GM18507 (cell line): Measurements from ENCODE around the gene PGRMC2.

Experiments used
- DNase-seq: peaks from one replicate; pipeline ENCODE4 v3.0.0; 2011; ENCODE audit warnings: low read depth; ENCODE audit not compliant: insufficient read length; ENCODE audit errors: extremely low spot score
- FAIRE-seq: peaks from 2 replicates; lab custom pipeline; 2011; peaks lifted over from hg19 to GRCh38; lab: Jason Lieb, UNC

The PGRMC2 gene

GRCh38 chr4:128287141-128287870 is at the start of gene PGRMC2:
PGRMC2 (minus strand) TSS chr4:128287813; CDS start chr4:128287790, 23 bp downstream.
- DNase-seq, result no peak
- FAIRE-seq, result no peak

GRCh38 chr4:128335541-128335940 is 47.9 kb upstream of the PGRMC2 start:
- DNase-seq (no peak), FAIRE-seq (no peak)

- FAIRE-seq, result no peak
These were observed 46.6 kb upstream of the PGRMC2 start for GRCh38 chr4:128334256-128334655.

GRCh38 chr4:128333309-128334018 is 45.9 kb upstream of the PGRMC2 start:
- FAIRE-seq (no peak), DNase-seq (no peak)

More at GRCh38 chr4:128334256-128334655, 46.6 kb upstream of the PGRMC2 start:
- DNase-seq, result no peak

- FAIRE-seq (no peak), DNase-seq (no peak)
These were observed 44.5 kb upstream of the PGRMC2 start for GRCh38 chr4:128332081-128332480.

GRCh38 chr4:128329638-128330037 is 42.0 kb upstream of the PGRMC2 start:
- FAIRE-seq (no peak), DNase-seq (no peak)

- no peak for DNase-seq
- FAIRE-seq, result no peak
These were observed 40.5 kb upstream of the PGRMC2 start for GRCh38 chr4:128328106-128328505.

GRCh38 chr4:128323401-128323800 is 35.8 kb upstream of the PGRMC2 start:
- no peak for DNase-seq
- no peak for FAIRE-seq

GRCh38 chr4:128322986-128323385 is 35.4 kb upstream of the PGRMC2 start:
- FAIRE-seq (no peak), DNase-seq (no peak)

- DNase-seq (no peak), FAIRE-seq (no peak)
These were observed 34.7 kb upstream of the PGRMC2 start for GRCh38 chr4:128322311-128322710.

- FAIRE-seq, result no peak
- DNase-seq, result no peak
These were observed 33.0 kb upstream of the PGRMC2 start for GRCh38 chr4:128320656-128321055.

GRCh38 chr4:128315756-128316520 is 28.3 kb upstream of the PGRMC2 start:
- DNase-seq (no peak), FAIRE-seq (no peak)

- no peak for FAIRE-seq
- DNase-seq, result no peak
These were observed 24.2 kb upstream of the PGRMC2 start for GRCh38 chr4:128311659-128312403.

GRCh38 chr4:128310266-128310697 is 22.7 kb upstream of the PGRMC2 start:
- no peak for FAIRE-seq
- no peak for DNase-seq

GRCh38 chr4:128309585-128309984 is 22.0 kb upstream of the PGRMC2 start:
- FAIRE-seq, result no peak
- no peak for DNase-seq

GRCh38 chr4:128308986-128309385 is 21.4 kb upstream of the PGRMC2 start:
- FAIRE-seq, result no peak
- no peak for DNase-seq

- FAIRE-seq, result no peak
- no peak for DNase-seq
These were observed 19.5 kb upstream of the PGRMC2 start for GRCh38 chr4:128307123-128307571.

GRCh38 chr4:128305942-128306341 is 18.3 kb upstream of the PGRMC2 start:
- no peak for FAIRE-seq
- no peak for DNase-seq

- FAIRE-seq, result no peak
These were observed 16.4 kb upstream of the PGRMC2 start for GRCh38 chr4:128303986-128304385.

GRCh38 chr4:128303405-128303785 is 15.8 kb upstream of the PGRMC2 start:
- no peak for FAIRE-seq

More at GRCh38 chr4:128303986-128304385, 16.4 kb upstream of the PGRMC2 start:
- DNase-seq, result no peak

More at GRCh38 chr4:128303405-128303785, 15.8 kb upstream of the PGRMC2 start:
- DNase-seq, result no peak
